Nephron progenitor cell (in vitro differentiated cells): ENCODE results near the gene UNCX.
A peak's percentile ranks its signal among the peaks of the same experiment; 100 is the strongest.

ENCODE experiments used
- DNase-seq: peaks from one replicate; pipeline ENCODE4 v3.0.0; 2021
- H3K27ac Mint-ChIP-seq: 2 replicates; pipeline ENCODE4 v1.8.0; 2021; ENCODE audit warnings: mild to moderate bottlenecking, moderate library complexity, mixed read lengths
- H3K27me3 Mint-ChIP-seq: 2 replicates; pipeline ENCODE4 v1.8.0; 2021; ENCODE audit warnings: mild to moderate bottlenecking, low read depth, mixed read lengths; ENCODE audit not compliant: poor library complexity
- H3K36me3 Mint-ChIP-seq: 2 replicates; pipeline ENCODE4 v1.8.0; 2021; ENCODE audit warnings: low read depth, mixed read lengths
- H3K4me1 Mint-ChIP-seq: 2 replicates; pipeline ENCODE4 v1.8.0; 2021; ENCODE audit warnings: mixed read lengths
- H3K4me3 Mint-ChIP-seq: 2 replicates; pipeline ENCODE4 v1.8.0; 2021; ENCODE audit warnings: mild to moderate bottlenecking, moderate library complexity, mixed read lengths
- H3K9me3 Mint-ChIP-seq: 2 replicates; pipeline ENCODE4 v1.8.0; 2021; ENCODE audit warnings: mild to moderate bottlenecking, moderate library complexity, mixed read lengths
- CTCF ChIP-seq: fragments of 200-600 bp; sonication (generic); IDR thresholded peaks from 2 replicates; pipeline ENCODE4 v1.5.0; 2021; ENCODE audit warnings: antibody characterized with exemption

The UNCX gene

GRCh38 chr7:1251796-1252539 is 19.3 kb downstream of the UNCX start:
- TF ChIP-seq CTCF = no peak
- peaks cover 56% of the 10 kb centered on the region for H3K27me3 Mint-ChIP-seq
- H3K4me1 Mint-ChIP-seq = peaks cover 78% of the 10 kb centered on the region
- H3K27ac Mint-ChIP-seq = no peak overlapping the region
- H3K4me3 Mint-ChIP-seq = no peak overlapping the region
- DNase-seq = no peak
- H3K9me3 Mint-ChIP-seq = no peaks in the 10 kb centered on the region
- no peaks in the 10 kb centered on the region for H3K36me3 Mint-ChIP-seq

GRCh38 chr7:1252540-1253090 is 19.9 kb downstream of the UNCX start:
- H3K4me3 Mint-ChIP-seq = no peak overlapping the region
- TF ChIP-seq CTCF = no peak
- H3K27ac Mint-ChIP-seq = no peak overlapping the region
- DNase-seq = no peak
- H3K4me1 Mint-ChIP-seq = peaks cover 78% of the 10 kb centered on the region
- no peaks in the 10 kb centered on the region for H3K36me3 Mint-ChIP-seq
- H3K9me3 Mint-ChIP-seq = no peaks in the 10 kb centered on the region
- peaks cover 54% of the 10 kb centered on the region for H3K27me3 Mint-ChIP-seq

- peak overlapping the region; percentile 56 for H3K4me3 Mint-ChIP-seq
- no peaks in the 10 kb centered on the region for H3K36me3 Mint-ChIP-seq
- H3K27me3 Mint-ChIP-seq = peaks cover 49% of the 10 kb centered on the region
- no peak overlapping the region for H3K27ac Mint-ChIP-seq
- H3K9me3 Mint-ChIP-seq = no peaks in the 10 kb centered on the region
- TF ChIP-seq CTCF = no peak
- DNase-seq = no peak
- H3K4me1 Mint-ChIP-seq = peaks cover 67% of the 10 kb centered on the region
These were observed 21.1 kb downstream of the UNCX start for GRCh38 chr7:1253681-1254181.

- Mint-ChIP-seq H3K36me3 (no peaks in the 10 kb centered on the region), H3K27me3 (peaks cover 42% of the 10 kb centered on the region), H3K9me3 (no peaks in the 10 kb centered on the region), H3K27ac (no peak overlapping the region), H3K4me3 (peak overlapping the region; percentile 56), H3K4me1 (peaks cover 61% of the 10 kb centered on the region)
- no peak for TF ChIP-seq CTCF
- DNase-seq = no peak
These were observed 21.8 kb downstream of the UNCX start for GRCh38 chr7:1254281-1255079.

DNA sequence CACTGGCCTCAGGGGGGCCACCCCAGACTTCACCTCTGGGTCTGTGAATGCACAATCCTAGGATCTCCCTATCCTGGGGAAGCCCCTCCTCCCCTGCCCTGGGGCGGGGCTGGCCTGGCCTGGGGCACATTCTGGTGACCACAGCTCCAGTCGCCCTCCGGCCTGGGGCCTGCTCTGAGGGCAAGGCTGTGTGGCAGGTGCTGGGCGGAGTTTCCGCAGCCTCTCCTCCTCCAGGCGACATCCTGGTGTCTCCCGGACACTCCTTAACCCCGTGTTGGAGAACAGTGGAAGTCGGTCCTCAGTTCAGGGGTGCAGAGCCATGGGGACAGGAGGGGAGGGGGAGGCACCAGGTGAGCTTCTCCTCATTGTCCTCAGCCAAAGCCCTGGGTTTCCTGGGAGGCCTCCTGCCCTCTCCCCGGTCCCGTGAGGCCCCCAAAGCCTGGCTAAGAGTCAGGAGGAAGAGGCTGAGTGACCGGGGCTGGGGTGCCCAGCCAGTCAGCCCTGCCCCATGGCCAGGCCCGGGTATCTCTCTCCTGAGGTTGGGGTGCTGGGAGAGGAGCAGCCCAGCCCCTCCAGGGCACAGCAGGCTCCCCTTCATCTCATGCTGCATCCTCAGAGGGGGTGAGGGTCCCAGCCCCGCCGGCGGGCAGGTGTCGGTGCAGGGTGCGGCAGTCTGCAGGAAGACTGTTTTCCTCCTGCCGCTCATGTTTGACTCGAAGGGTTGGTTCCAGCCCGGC is 22.6 kb downstream of the UNCX start:
- Mint-ChIP-seq H3K27me3 (peaks cover 40% of the 10 kb centered on the region), H3K4me1 (peaks cover 55% of the 10 kb centered on the region), H3K4me3 (no peak overlapping the region), H3K9me3 (no peaks in the 10 kb centered on the region), H3K27ac (no peak overlapping the region), H3K36me3 (no peaks in the 10 kb centered on the region)
- TF ChIP-seq CTCF = no peak
- no peak for DNase-seq
